Epithelial cell of proximal tubule (primary cell): Measurements from ENCODE around the gene SIRPA. TPM values are rescaled to one million over a fixed set of nuclear protein-coding genes. Genes with fewer than 3 reads are reported as not detected.

Source experiments
- DNase-seq: peaks from one replicate; pipeline ENCODE4 v3.0.0-alpha.2; 2011; ENCODE audit warnings: low read depth
- H3K4me3 ChIP-seq: 2 replicates; pipeline ENCODE4 v1.5.1; 2011; ENCODE audit warnings: low read depth, mild to moderate bottlenecking, low read length
- total RNA-seq: library from RNA; depleted of rRNA; stranded (reverse); fragments of >200 nt; gene quantifications from 2 replicates; pipeline ENCODE4 v1.2.3, GENCODE V29; 2015
- TF ChIP-seq, protein P1 (sequence below): conservative IDR thresholded peaks from 2 replicates; pipeline ENCODE4 v1.5.1; 2012; ENCODE audit warnings: low read depth, mild to moderate bottlenecking, low read length

The SIRPA gene
- total RNA-seq, 1 donor from 2014 or later, result 50.6 TPM

DNA sequence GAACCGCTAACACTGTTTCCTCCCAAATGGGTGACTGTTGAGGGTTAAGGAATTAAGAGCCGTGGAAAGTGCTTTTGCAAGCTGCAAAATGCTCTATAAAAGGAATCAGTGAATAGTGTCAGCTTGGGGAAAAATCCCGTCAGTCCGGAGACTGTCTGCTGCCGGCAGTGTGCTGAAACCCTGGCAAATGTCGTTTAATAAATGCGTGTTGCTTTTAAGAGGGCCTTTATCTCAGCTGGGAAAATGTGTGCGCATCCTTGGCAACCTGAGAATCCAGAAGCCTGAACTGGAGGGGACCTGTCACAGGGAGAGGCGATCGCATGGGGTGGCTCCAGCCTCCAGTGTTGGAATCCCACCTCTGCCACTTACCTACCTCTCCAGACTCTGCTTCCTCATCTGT, 9.8 kb downstream of the SIRPA start:
- H3K4me3 ChIP-seq, result no peak overlapping the region
- TF ChIP-seq, protein P1, sequence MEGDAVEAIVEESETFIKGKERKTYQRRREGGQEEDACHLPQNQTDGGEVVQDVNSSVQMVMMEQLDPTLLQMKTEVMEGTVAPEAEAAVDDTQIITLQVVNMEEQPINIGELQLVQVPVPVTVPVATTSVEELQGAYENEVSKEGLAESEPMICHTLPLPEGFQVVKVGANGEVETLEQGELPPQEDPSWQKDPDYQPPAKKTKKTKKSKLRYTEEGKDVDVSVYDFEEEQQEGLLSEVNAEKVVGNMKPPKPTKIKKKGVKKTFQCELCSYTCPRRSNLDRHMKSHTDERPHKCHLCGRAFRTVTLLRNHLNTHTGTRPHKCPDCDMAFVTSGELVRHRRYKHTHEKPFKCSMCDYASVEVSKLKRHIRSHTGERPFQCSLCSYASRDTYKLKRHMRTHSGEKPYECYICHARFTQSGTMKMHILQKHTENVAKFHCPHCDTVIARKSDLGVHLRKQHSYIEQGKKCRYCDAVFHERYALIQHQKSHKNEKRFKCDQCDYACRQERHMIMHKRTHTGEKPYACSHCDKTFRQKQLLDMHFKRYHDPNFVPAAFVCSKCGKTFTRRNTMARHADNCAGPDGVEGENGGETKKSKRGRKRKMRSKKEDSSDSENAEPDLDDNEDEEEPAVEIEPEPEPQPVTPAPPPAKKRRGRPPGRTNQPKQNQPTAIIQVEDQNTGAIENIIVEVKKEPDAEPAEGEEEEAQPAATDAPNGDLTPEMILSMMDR, result no peak
- DNase-seq, result no peak

DNA sequence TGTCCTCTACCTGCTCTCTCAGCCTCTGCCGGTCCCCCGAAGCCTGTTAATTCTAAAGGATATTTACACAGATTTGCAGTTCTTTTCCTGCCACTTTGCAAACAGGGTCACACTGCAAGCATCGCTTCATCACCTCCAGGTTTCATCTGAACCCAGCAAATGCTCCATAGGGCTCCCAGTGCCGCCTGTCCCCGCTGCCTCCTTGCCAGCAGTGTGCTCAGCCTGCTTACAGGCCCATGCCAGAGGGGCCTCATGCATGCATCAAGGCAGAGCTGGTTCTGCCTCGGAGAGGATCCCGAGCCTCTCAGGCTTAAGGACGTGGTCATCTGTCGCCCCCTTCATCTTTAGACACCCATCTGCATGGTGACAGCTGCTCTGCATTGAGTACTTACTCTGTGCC, 10.5 kb downstream of the SIRPA start:
- DNase-seq, result no peak
- TF ChIP-seq, protein P1, result no peak
- H3K4me3 ChIP-seq, result no peak overlapping the region

DNA sequence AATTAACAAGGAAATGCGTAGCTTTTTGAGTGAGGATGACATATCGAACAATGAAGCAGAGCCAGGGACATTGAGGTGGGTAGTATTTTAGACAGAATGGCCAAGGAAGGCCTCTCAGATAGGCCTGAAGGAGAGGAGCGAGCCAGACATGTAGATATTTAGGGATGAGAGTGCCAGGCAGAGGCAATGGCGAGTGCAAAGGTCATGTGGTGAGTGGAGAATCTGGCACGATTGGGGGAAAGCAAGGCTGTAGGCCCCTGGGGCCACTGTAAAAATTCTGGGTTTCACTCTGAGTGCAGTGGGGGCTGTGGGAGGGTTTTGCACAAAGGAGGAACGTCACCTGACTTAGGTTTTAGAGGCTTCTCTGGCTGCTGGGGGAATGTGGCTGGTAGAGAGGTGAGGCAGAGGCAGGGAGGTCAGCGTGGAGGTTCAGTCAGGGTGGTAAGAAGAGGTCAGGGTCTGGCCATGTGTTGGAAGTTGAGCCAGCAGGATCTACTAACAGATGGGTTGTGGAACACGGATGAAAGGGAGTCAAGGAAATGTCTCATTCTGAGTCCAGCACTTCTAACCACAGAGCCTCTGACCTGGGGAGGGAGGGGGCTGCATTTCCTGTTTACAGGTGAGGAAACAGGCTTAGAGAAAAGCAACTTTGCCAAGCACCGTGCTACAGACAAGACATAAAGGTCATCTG, 11.3 kb downstream of the SIRPA start:
- no peak overlapping the region for H3K4me3 ChIP-seq
- TF ChIP-seq, protein P1, result no peak
- no peak for DNase-seq

DNA sequence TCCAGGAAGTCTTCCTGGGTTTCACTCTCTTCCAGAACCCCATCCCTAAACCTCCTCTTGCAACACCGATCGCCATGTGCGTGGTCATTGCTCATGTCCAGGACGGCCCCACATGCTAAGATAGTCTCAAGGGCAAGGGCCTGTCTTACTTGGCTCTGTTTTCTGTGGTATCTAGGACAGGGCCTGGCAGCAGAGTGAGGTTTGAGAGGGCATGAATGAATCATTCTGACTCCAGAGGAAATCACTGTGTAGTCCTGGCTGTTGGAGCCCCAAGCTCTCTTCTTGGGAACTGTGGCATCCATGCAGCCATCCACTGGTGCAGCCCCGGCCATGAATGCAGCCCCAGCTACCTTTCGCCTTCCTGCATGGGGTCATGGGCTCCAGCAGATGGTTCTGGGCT, 12.4 kb downstream of the SIRPA start:
- TF ChIP-seq, protein P1, result no peak
- peak; percentile 35 for DNase-seq
- H3K4me3 ChIP-seq, result no peak overlapping the region

DNA sequence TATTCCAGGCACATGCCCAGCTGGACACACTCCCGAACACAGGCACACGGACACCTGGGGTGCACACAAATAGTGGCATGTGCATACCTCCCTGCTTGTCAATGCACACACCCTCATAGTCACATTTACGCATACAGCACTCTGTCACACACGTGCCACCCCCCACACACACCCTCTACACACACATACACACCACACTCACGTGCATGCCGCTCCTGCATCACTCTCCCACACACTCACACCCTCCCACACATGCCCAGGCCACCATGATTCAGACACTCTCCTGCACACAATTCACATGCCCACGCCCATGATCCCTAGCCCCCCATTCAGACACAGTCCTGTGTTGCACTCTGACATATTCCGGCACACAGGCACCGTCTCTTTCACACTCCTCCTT, 13.0 kb downstream of the SIRPA start:
- no peak overlapping the region for H3K4me3 ChIP-seq
- no peak for DNase-seq
- TF ChIP-seq, protein P1, result no peak

DNA sequence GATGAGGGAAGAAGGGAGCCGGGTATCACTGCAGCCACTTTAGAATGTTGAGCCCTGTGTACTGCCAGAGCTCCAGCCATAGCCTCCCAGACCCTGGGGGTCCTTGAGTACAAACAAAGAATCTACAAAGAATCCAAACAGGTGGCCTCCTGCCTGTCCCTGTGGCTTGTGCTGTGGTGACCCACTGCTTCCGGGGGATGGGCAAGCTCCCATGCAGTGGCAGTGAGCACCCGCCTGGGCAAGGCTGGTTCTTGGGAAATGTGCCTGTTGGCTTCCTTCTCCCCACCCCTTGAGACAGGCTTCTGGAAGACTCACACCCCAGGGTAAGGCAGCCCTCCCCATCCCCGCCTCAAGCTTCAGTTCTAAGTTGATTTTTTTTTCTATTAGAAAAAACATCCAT, 13.9 kb downstream of the SIRPA start:
- DNase-seq, result no peak
- TF ChIP-seq, protein P1, result no peak
- no peak overlapping the region for H3K4me3 ChIP-seq

DNA sequence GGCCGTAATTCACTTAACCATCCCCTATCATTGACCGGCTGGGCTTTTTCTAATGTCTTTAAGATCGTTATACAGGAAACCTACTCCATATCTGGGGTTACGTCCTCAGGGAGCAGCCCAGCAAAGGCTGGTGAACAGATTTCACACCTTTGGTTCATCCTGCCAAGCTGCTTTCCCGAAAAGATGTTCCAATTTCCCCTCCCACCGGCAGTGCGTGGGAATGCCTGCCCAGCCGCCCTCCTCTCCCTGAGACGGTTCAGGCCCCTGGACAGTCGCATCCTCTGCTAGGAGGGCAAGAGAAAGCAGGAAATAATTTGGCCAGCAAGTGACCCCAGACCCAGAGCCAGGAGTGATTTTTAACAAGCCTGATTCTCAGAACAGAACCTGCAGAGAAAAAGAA, 16.3 kb downstream of the SIRPA start:
- TF ChIP-seq, protein P1, result no peak
- H3K4me3 ChIP-seq, result no peak overlapping the region

More for the DNA sequence above, 16.3 kb downstream of the SIRPA start:
- DNase-seq, result no peak
